WTC11 (cell line): Measurements from ENCODE around the gene NDUFV2. TPM values are rescaled to one million over a fixed set of nuclear protein-coding genes. Genes with fewer than 3 reads are reported as not detected.

Source experiments
- ATAC-seq: fragments of 200-7000 bp; cut with Tn5 transposase; 2 replicates; pipeline ENCODE4 v1.10.0; 2021; ENCODE audit warnings: mild to moderate bottlenecking, moderate library complexity
- CTCF ChIA-PET: fragments of 300-600 bp; sonication (Branson Sonifier 250); formaldehyde crosslinking; loops from one replicate; lab custom pipeline; 2021; ENCODE audit warnings: antibody characterized with exemption; lab: Charles Lee
- POLR2A ChIA-PET: fragments of 350-600 bp; sonication (Branson Sonifier 250); formaldehyde crosslinking; loops from one replicate; lab custom pipeline; 2021; ENCODE audit warnings: antibody characterized with exemption; lab: Charles Lee
- DNase-seq: peaks from one replicate; pipeline ENCODE4 v3.0.0; 2021; ENCODE audit warnings: low spot score
- H3K27ac Mint-ChIP-seq: 2 replicates; pipeline ENCODE4 v1.8.0; 2021; ENCODE audit warnings: mixed read lengths
- H3K27me3 Mint-ChIP-seq: 2 replicates; pipeline ENCODE4 v1.8.0; 2021; ENCODE audit warnings: low read depth, mild to moderate bottlenecking, moderate library complexity, mixed read lengths
- H3K36me3 Mint-ChIP-seq: 2 replicates; pipeline ENCODE4 v1.8.0; 2021; ENCODE audit warnings: mixed read lengths
- H3K4me1 Mint-ChIP-seq: 2 replicates; pipeline ENCODE4 v1.8.0; 2022; ENCODE audit warnings: mixed read lengths
- H3K4me3 Mint-ChIP-seq: 2 replicates; pipeline ENCODE4 v1.8.0; 2021; ENCODE audit warnings: mild to moderate bottlenecking, moderate library complexity, mixed read lengths
- H3K9me3 Mint-ChIP-seq: 2 replicates; pipeline ENCODE4 v1.8.0; 2021; ENCODE audit warnings: mixed read lengths
- CDX4 ChIP-seq: fragments of 250-450 bp; sonication (Bioruptor Pico); IDR thresholded peaks from 2 replicates; pipeline ENCODE4 v1.9.0; 2021; ENCODE audit warnings: moderate library complexity, mild to moderate bottlenecking, inconsistent platforms, borderline replicate concordance
- ESRRA ChIP-seq: sonication (generic); formaldehyde crosslinking; IDR thresholded peaks from 2 replicates; pipeline ENCODE4 v1.8.1; 2022; ENCODE audit warnings: mild to moderate bottlenecking, missing genetic modification reagents, borderline replicate concordance
- FOXK1 ChIP-seq: sonication (generic); formaldehyde crosslinking; IDR thresholded peaks from 2 replicates; pipeline ENCODE4 v1.8.0; 2022; ENCODE audit warnings: mild to moderate bottlenecking, moderate library complexity, missing genetic modification reagents
- GRHL2 ChIP-seq: fragments of 250-450 bp; sonication (Bioruptor Pico); IDR thresholded peaks from 2 replicates; pipeline ENCODE4 v1.8.0; 2022; ENCODE audit warnings: mild to moderate bottlenecking, moderate library complexity; ENCODE audit not compliant: insufficient replicate concordance, severe bottlenecking
- GTF2I ChIP-seq: fragments of 250-450 bp; sonication (Bioruptor Pico); conservative IDR thresholded peaks from 2 replicates; pipeline ENCODE4 v1.4.0; 2021; ENCODE audit warnings: mild to moderate bottlenecking
- IRF1 ChIP-seq: sonication (generic); formaldehyde crosslinking; IDR thresholded peaks from 2 replicates; pipeline ENCODE4 v1.8.0; 2023; ENCODE audit warnings: missing genetic modification reagents
- JUN ChIP-seq: sonication (generic); formaldehyde crosslinking; IDR thresholded peaks from 2 replicates; pipeline ENCODE4 v1.8.0; 2023; ENCODE audit warnings: mild to moderate bottlenecking, missing genetic modification reagents
- NR1H2 ChIP-seq: sonication (generic); formaldehyde crosslinking; IDR thresholded peaks from 2 replicates; pipeline ENCODE4 v1.9.0; 2021; ENCODE audit warnings: mild to moderate bottlenecking, moderate library complexity, missing genetic modification reagents
- NR2C2 ChIP-seq: sonication (generic); formaldehyde crosslinking; IDR thresholded peaks from 2 replicates; pipeline ENCODE4 v1.8.0; 2022; ENCODE audit warnings: mild to moderate bottlenecking, missing genetic modification reagents
- RELA ChIP-seq: sonication (generic); formaldehyde crosslinking; IDR thresholded peaks from 2 replicates; pipeline ENCODE4 v1.8.1; 2022; ENCODE audit warnings: missing genetic modification reagents, mild to moderate bottlenecking, borderline replicate concordance
- TCF7 ChIP-seq: sonication (generic); formaldehyde crosslinking; IDR thresholded peaks from 2 replicates; pipeline ENCODE4 v1.8.0; 2022; ENCODE audit warnings: mild to moderate bottlenecking, low read depth, missing genetic modification reagents, moderate library complexity
- TEAD4 ChIP-seq: sonication (generic); formaldehyde crosslinking; IDR thresholded peaks from 2 replicates; pipeline ENCODE4 v1.8.0; 2022; ENCODE audit warnings: mild to moderate bottlenecking, missing genetic modification reagents
- TP53 ChIP-seq: sonication (generic); formaldehyde crosslinking; IDR thresholded peaks from 2 replicates; pipeline ENCODE4 v1.8.1; 2023; ENCODE audit warnings: mild to moderate bottlenecking, missing genetic modification reagents
- USF1 ChIP-seq: sonication (generic); formaldehyde crosslinking; IDR thresholded peaks from 2 replicates; pipeline ENCODE4 v1.8.0; 2022; ENCODE audit warnings: mild to moderate bottlenecking, missing genetic modification reagents
- ZBTB21 ChIP-seq: sonication (generic); formaldehyde crosslinking; IDR thresholded peaks from 2 replicates; pipeline ENCODE4 v1.8.1; 2023; ENCODE audit warnings: mild to moderate bottlenecking, missing genetic modification reagents, borderline replicate concordance
- ZNF138 ChIP-seq: sonication (generic); formaldehyde crosslinking; conservative IDR thresholded peaks from 2 replicates; pipeline ENCODE4 v1.8.1; 2022; ENCODE audit warnings: mild to moderate bottlenecking, moderate library complexity, missing genetic modification reagents
- ZNF232 ChIP-seq: sonication (generic); formaldehyde crosslinking; IDR thresholded peaks from 2 replicates; pipeline ENCODE4 v1.8.0; 2022; ENCODE audit warnings: mild to moderate bottlenecking, missing genetic modification reagents
- ZNF425 ChIP-seq: fragments of 250-450 bp; sonication (Bioruptor Pico); conservative IDR thresholded peaks from 2 replicates; pipeline ENCODE4 v1.9.0; 2021; ENCODE audit warnings: mild to moderate bottlenecking
- ZNF512 ChIP-seq: sonication (generic); formaldehyde crosslinking; IDR thresholded peaks from 2 replicates; pipeline ENCODE4 v1.8.1; 2022; ENCODE audit warnings: missing genetic modification reagents, borderline replicate concordance
- total RNA-seq: library from RNA; stranded (reverse); gene quantifications from 3 replicates; pipeline ENCODE4 v1.2.3, GENCODE V29; 2021

NDUFV2 gene
- total RNA-seq, 1 experiment from 2014 or later = 192 TPM

GRCh38 chr18:9066358-9066757 lies 36.1 kb upstream of the NDUFV2 start (continued):
- TF ChIP-seq RELA = no peak
- no peak for TF ChIP-seq ESRRA (CRISPR knock-in tag)
- no peak for TF ChIP-seq CDX4
- no peak for TF ChIP-seq NR1H2 (CRISPR knock-in tag)
- TF ChIP-seq GRHL2 (CRISPR knock-in tag) = no peak
- no peak for TF ChIP-seq IRF1

GRCh38 chr18:9066817-9067306 lies 35.6 kb upstream of the NDUFV2 start:
- POLR2A ChIA-PET = no interaction called here
- H3K27ac Mint-ChIP-seq = no peak overlapping the region
- TF ChIP-seq TP53 = no peak
- TF ChIP-seq GTF2I (CRISPR knock-in tag) = no peak
- no peak for TF ChIP-seq TCF7 (CRISPR knock-in tag)
- TF ChIP-seq JUN (CRISPR knock-in tag) = no peak
- no peak for TF ChIP-seq ZNF512 (CRISPR knock-in tag)
- no peak for TF ChIP-seq ZNF138
- H3K4me1 Mint-ChIP-seq = peaks cover 8% of the 10 kb centered on the region
- H3K36me3 Mint-ChIP-seq = no peaks in the 10 kb centered on the region
- H3K9me3 Mint-ChIP-seq = no peaks in the 10 kb centered on the region
- no peaks in the 10 kb centered on the region for H3K27me3 Mint-ChIP-seq
- DNase-seq (no peak), ATAC-seq (no peak)
- H3K4me3 Mint-ChIP-seq = no peak overlapping the region
- CTCF ChIA-PET = interaction anchor here (1.3 kb wide), 1 partner anchor 81 kb away, joined by 4 read pairs; no protein-coding TSS in a partner anchor

- Mint-ChIP-seq H3K27me3 (no peaks in the 10 kb centered on the region), H3K4me3 (no peak overlapping the region), H3K36me3 (no peaks in the 10 kb centered on the region)
- POLR2A ChIA-PET = no interaction called here
- TF ChIP-seq NR1H2 (CRISPR knock-in tag) = no peak
- no peak for TF ChIP-seq NR2C2
- no peak for TF ChIP-seq ZNF232 (CRISPR knock-in tag)
- no peak for TF ChIP-seq USF1
- no peak for TF ChIP-seq CDX4
- TF ChIP-seq JUN (CRISPR knock-in tag) = no peak
- TF ChIP-seq FOXK1 (CRISPR knock-in tag) = no peak
- TF ChIP-seq TCF7 (CRISPR knock-in tag) = no peak
- TF ChIP-seq, all 79 proteins: peak for 0
- no peak overlapping the region for H3K27ac Mint-ChIP-seq
- no peaks in the 10 kb centered on the region for H3K9me3 Mint-ChIP-seq
- peaks cover 8% of the 10 kb centered on the region for H3K4me1 Mint-ChIP-seq
- DNase-seq (no peak), ATAC-seq (no peak)
- CTCF ChIA-PET = no interaction called here
Measured at GRCh38 chr18:9067823-9068222, 34.7 kb upstream of the NDUFV2 start.

- ChIA-PET POLR2A (no interaction called here), CTCF (no interaction called here)
- Mint-ChIP-seq H3K4me1 (peaks cover 8% of the 10 kb centered on the region), H3K4me3 (no peak overlapping the region), H3K27ac (no peak overlapping the region), H3K27me3 (no peaks in the 10 kb centered on the region), H3K9me3 (no peaks in the 10 kb centered on the region), H3K36me3 (no peaks in the 10 kb centered on the region)
- no peak for TF ChIP-seq TEAD4 (CRISPR knock-in tag)
- no peak for TF ChIP-seq ZNF425
- TF ChIP-seq ZBTB21 = no peak
- DNase-seq (no peak), ATAC-seq (no peak)
Measured at GRCh38 chr18:9068346-9068745, 34.2 kb upstream of the NDUFV2 start.
